GM19467 (cell line): ENCODE measurements around the gene TNS1.
"Not testable (repeated sequence)": the region's sequence is repeated elsewhere in the genome, so short reads cannot be mapped to it uniquely, and the experiment has no call there.

Source experiments
- ATAC-seq: cut with Tn5 transposase; IDR thresholded peaks from one replicate; pipeline ENCODE4 v1.9.1; 2021; ENCODE audit warnings: mild to moderate bottlenecking, moderate library complexity; ENCODE audit not compliant: unreplicated experiment

TNS1 gene

GRCh38 chr2:217820904-217821303, 181.9 kb downstream of the TNS1 start:
- ATAC-seq, result no peak

- ATAC-seq, result no peak
Observed at GRCh38 chr2:217820091-217820819, 182.5 kb downstream of the TNS1 start.

GRCh38 chr2:217818293-217818850, 184.4 kb downstream of the TNS1 start:
- ATAC-seq, result no peak

- ATAC-seq, result no peak
Observed at GRCh38 chr2:217817466-217818292, 185.1 kb downstream of the TNS1 start.

GRCh38 chr2:217816396-217816869, 186.4 kb downstream of the TNS1 start:
- no peak for ATAC-seq

GRCh38 chr2:217813828-217814227, 189.0 kb downstream of the TNS1 start:
- ATAC-seq, result no peak

- ATAC-seq, result no peak
Observed at GRCh38 chr2:217812170-217812569, 190.6 kb downstream of the TNS1 start.

GRCh38 chr2:217810260-217810659, 192.5 kb downstream of the TNS1 start:
- no peak for ATAC-seq

- no peak for ATAC-seq
Observed at GRCh38 chr2:217809736-217810135, 193.1 kb downstream of the TNS1 start.

GRCh38 chr2:217808967-217809366, 193.8 kb downstream of the TNS1 start:
- ATAC-seq, result not testable (repeated sequence)

- no peak for ATAC-seq
Observed at GRCh38 chr2:217808326-217808725, 194.5 kb downstream of the TNS1 start.

GRCh38 chr2:217807753-217808152, 195.0 kb downstream of the TNS1 start:
- ATAC-seq, result no peak

- no peak for ATAC-seq
Observed at GRCh38 chr2:217807025-217807424, 195.8 kb downstream of the TNS1 start.

GRCh38 chr2:217806482-217806765, 196.4 kb downstream of the TNS1 start:
- ATAC-seq, result no peak

- no peak for ATAC-seq
Observed at GRCh38 chr2:217805668-217806481, 196.9 kb downstream of the TNS1 start.

- no peak for ATAC-seq
Observed at GRCh38 chr2:217804791-217805667, 197.8 kb downstream of the TNS1 start.

- no peak for ATAC-seq
Observed at GRCh38 chr2:217804338-217804737, 198.5 kb downstream of the TNS1 start.

GRCh38 chr2:217803653-217803960, 199.2 kb downstream of the TNS1 start:
- no peak for ATAC-seq

- no peak for ATAC-seq
Observed at GRCh38 chr2:217802876-217803652, 199.7 kb downstream of the TNS1 start.

- no peak for ATAC-seq
Observed at GRCh38 chr2:217802266-217802665, 200.5 kb downstream of the TNS1 start.
